T-helper 1 cell (primary cell): Measurements from ENCODE around the gene IQGAP2.

ENCODE experiments used
- DNase-seq, 5 donors: peaks; one replicate each; pipeline ENCODE4 v3.0.0-alpha.2; 2012 to 2020

Gene IQGAP2

DNA sequence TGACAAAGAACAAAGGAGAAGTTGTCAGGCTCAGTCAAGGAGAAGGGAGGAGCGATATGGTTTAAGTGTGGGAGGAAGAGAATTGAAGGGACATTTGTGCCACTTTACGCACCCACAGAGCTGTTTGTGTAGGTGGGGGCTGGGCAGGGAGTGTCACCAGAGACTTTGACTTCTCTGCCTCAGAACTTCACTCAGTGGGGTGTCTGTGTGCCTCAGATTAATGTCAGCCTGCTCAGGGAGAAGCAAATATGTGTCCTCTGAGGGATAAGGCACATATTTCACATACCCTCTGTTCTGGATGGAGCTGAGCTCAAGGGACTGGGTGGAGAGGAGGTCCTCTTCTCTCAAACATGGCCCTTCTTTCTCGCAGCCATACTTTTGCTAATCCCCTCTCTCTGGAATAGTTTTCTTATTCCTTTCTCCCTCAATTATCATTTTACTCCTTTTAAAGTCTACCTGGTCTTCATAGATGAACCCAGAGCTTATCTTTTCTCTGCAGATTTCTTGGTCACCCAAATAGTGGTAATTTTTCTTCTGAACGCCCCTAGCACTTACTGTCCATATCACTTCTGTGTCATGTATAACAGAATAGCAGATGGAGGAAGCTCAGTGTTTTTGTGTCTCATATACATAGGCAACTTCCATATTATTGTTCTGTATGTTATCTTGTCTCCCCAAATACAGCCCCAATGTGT is 77.0 kb downstream of the IQGAP2 start:
- no peak for DNase-seq

DNA sequence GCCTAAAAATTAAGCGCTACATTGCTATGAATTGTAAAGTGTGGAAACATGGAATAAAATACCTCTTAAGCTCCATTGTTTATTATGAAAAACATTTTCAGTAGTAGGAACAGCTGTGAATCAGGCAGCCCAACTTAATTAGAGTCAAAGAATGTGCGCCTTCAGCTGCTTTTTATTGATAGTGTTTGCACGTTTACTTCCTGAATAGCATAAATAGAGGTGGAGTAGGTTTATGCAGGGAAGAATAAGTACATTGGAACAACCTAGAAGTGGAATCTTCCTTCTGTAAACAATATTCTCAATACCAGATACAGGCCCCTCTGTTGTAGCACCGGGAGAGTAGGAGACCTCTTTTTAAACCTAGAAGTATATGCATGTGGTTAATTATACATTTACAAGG is 79.9 kb downstream of the IQGAP2 start:
- DNase-seq = no peak

DNA sequence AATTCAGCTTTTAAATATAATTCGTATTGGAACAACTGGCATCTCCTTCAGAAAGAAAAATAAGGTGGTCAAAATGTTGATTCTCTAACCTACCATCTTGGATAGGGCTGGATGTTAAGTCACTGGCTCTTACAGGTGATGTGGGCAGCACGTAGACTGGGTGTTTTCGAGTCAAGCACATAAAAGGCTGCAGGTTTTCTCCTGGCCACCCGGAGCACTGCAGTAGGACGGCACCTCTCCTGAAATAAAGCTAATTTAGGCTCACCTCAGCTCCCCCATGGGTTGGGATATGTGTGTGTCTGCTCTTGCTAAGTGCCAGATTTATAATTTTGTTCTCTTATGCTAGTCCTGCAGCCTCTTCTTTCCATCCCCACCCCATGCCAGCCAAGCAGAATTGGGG is 80.3 kb downstream of the IQGAP2 start:
- DNase-seq = no peak

DNA sequence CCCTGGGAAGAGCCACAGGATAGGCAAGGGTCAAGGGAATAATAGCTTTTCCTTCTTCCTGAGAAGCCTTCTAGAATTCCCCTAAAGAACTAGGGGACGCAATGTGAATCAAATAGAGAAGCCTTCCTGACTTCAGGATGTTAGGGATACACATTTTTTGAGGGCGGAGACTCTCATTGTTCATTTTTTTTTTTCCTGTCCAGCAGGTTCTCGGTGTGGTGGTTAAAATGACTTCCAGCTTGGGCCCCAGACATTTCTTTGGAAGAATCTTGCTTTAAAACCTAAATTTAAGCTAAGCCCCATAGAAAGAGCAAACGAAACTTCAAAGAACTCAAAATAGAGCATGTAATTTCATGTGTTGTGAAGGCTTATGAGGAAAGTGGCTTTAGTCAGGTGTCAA is 80.8 kb downstream of the IQGAP2 start:
- no peak for DNase-seq

- no peak for DNase-seq
Observed at GRCh38 chr5:76485511-76485910, 82.4 kb downstream of the IQGAP2 start.

- DNase-seq = no peak
Observed at GRCh38 chr5:76487386-76487785, 84.3 kb downstream of the IQGAP2 start.

GRCh38 chr5:76487821-76488220 is 84.7 kb downstream of the IQGAP2 start:
- DNase-seq = no peak

DNA sequence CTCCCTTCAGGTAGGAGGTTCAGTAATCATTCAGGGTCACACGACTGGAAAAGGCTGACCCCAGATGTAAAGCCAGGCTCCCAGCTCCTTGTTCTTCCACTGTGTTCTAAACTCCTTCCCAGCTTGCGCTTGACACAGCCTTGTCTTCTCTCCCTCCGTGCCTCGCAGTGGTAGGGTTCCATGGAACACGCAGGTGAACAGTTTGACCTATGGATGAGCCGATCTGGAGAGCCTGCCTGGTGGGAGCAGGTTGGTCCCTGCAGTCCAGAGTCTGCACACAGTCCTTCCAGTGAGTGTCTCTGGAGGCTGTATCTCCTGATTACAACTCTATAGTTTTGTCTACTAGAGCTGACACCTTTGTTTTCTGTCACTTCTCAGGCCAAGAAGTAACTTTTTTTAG is 85.9 kb downstream of the IQGAP2 start:
- no peak for DNase-seq

- no peak for DNase-seq
Observed at GRCh38 chr5:76489877-76490688, 87.0 kb downstream of the IQGAP2 start.

DNA sequence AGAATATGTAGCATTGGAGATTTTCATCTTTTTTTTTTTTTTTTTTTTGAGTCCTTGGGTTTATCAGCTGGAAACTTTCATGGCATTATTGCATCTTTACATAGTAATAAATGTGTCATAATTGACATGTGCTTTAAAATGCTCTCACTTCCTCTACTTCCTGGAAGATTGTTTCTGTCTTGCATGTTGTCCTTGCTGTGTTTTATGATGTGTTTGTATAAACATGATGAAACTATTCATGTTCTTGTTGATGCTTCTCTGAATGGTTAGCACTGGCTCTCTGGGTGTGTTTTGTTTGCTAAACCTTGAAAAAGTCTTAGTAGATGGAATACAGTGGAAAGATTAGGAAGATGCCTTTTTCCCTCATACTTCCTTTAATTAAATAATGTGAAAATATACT is 87.9 kb downstream of the IQGAP2 start:
- no peak for DNase-seq

- DNase-seq = no peak
Observed at GRCh38 chr5:76492819-76493189, 89.7 kb downstream of the IQGAP2 start.

GRCh38 chr5:76493190-76493837 is 90.2 kb downstream of the IQGAP2 start:
- no peak for DNase-seq

DNA sequence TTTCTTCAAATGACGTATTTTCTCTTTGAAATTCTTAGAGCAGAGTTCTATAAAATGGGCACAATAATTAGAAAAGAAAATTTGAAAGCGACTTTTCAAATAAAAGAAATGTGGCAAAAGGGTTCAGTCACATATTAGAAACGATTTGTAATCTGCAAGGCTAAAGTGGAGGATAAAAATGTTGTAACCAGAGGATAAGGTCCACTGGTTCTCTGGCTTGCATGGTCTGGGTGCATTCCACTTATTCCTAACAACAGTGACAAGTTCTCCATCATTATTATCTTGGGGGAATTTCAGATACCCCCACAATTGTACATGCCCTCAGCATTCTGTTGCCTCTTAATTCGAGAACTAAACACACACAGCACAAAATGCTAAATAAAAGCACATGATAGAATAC is 91.1 kb downstream of the IQGAP2 start:
- DNase-seq = no peak

DNA sequence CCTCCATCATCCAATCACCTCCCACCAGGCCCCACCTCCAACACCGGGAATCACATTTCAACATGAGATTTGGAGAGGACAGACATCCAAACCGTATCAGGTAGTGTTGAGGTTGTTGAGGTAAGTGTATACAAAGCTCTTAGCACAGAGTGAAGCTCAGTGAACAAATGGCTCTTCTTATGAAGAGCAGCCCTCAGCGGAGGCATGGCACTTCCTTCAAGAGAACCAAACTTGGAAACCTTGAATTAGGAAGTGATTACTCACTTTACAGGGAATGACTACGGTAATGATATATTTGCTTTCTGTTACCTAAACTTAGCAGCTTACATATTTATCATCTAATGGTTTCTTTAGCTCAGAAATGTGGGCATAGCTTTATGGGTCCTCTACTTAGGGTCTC is 92.8 kb downstream of the IQGAP2 start:
- DNase-seq = no peak

GRCh38 chr5:76497065-76497460 is 94.0 kb downstream of the IQGAP2 start:
- DNase-seq = no peak

GRCh38 chr5:76497986-76498717 is 95.1 kb downstream of the IQGAP2 start:
- no peak for DNase-seq

- no peak for DNase-seq
Observed at GRCh38 chr5:76499507-76500161, 96.5 kb downstream of the IQGAP2 start.

- no peak for DNase-seq
Observed at GRCh38 chr5:76500633-76501393, 97.7 kb downstream of the IQGAP2 start.

DNA sequence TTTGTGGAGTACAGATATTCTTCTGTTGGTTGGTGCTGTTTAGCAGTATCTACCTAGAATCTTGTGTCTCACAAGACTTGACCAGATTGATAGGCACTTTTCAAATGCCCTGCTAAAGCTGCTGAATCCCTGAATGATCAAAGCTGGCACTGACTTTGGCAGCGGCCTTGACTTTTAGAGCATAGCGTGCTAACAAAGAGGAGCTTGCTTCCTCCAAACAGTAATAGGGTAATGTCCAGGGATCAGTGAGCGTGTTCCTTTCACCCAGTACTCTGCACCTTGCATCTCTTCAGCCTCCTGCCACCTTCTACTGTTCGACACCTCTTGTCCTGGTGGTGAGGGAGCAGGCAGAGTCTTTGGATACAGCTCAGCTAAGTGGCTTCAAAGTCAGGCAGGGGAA is 100.8 kb downstream of the IQGAP2 start:
- DNase-seq = no peak

DNA sequence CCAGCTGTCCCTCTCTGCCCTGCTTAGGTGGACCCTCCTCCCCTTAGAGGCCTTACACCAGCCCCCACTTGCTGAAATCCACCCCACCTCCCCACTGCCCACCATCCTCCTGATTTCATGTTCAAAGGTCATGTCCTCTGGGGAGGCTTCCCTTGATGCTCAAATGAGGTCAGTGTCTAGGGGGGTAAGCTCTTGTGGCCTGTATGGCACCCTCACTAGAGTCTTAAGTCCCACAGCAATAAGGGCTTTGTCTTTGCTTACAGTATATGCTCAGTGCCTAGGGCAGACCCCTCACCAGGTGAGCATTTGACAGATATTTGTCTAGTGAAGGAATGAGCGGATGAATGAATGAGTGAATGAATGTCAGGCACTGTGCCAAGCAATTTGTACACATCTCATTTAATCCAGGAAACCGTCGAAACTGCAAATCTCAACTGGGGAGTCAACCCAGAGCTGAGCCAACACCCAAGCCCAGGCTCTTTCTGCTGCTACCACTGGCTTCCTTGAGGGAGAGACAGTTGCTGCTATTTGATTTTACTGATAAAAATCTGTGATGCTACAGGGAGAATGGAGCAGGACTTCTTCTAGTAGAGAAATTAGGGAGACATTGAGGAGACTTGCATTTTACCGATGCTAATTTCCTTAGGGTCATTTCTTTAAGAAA is 101.9 kb downstream of the IQGAP2 start:
- DNase-seq = no peak

- no peak for DNase-seq
Observed at GRCh38 chr5:76513476-76513875, 110.4 kb downstream of the IQGAP2 start.
